GM12878 (cell line): ENCODE results near the gene SCARB2. TPM values are rescaled to one million over a fixed set of nuclear protein-coding genes. Genes with fewer than 3 reads are reported as not detected.

Experiments
- ASH2L ChIP-seq: fragments of 300-600, 200-600 bp; sonication (generic); IDR thresholded peaks from 2 replicates; pipeline ENCODE4 v1.6.1; 2017; ENCODE audit warnings: low read depth, mild to moderate bottlenecking, borderline replicate concordance
- BCL11A ChIP-seq: IDR thresholded peaks from 2 replicates; pipeline ENCODE4 v1.6.1; 2011; ENCODE audit warnings: low read depth, low read length
- CBX3 ChIP-seq: fragments of 200-600 bp; sonication (generic); IDR thresholded peaks from 2 replicates; pipeline ENCODE4 v1.6.1; 2016; ENCODE audit warnings: low read depth, borderline replicate concordance
- DPF2 ChIP-seq: fragments of 450-650 bp; IDR thresholded peaks from 2 replicates; pipeline ENCODE4 v1.6.1; 2017; ENCODE audit warnings: mild to moderate bottlenecking
- EP300 ChIP-seq, 2 experiments: fragments of 150-350 bp in 1 of 2; IDR thresholded peaks; 2 replicates each; pipeline ENCODE4 v1.6.1; 2011 to 2012; ENCODE audit warnings: low read depth in 2 of 2, low read length in 2 of 2, borderline replicate concordance in 1 of 2, improper control_type of control experiment in 1 of 2, inconsistent platforms in 1 of 2; ENCODE audit not compliant: control insufficient read depth in 1 of 2
- GABPA ChIP-seq: IDR thresholded peaks from 2 replicates; pipeline ENCODE4 v1.6.1; 2014; ENCODE audit warnings: antibody characterized with exemption, low read depth, mild to moderate bottlenecking, inconsistent platforms
- JUNB ChIP-seq: IDR thresholded peaks from 2 replicates; pipeline ENCODE4 v1.6.1; 2016; ENCODE audit warnings: antibody characterized with exemption, mild to moderate bottlenecking
- NFIC ChIP-seq: IDR thresholded peaks from 2 replicates; pipeline ENCODE4 v1.6.1; 2012; ENCODE audit warnings: low read depth, mild to moderate bottlenecking, inconsistent platforms, low read length, moderate library complexity
- POLR2A ChIP-seq: IDR thresholded peaks from 2 replicates; pipeline ENCODE4 v1.6.1; 2011; ENCODE audit warnings: low read depth, mild to moderate bottlenecking, low read length
- SPI1 ChIP-seq: IDR thresholded peaks from 2 replicates; pipeline ENCODE4 v1.6.1; 2011; ENCODE audit warnings: low read depth, mild to moderate bottlenecking, low read length, moderate library complexity, borderline replicate concordance; ENCODE audit not compliant: insufficient read depth
- TARDBP ChIP-seq: IDR thresholded peaks from 2 replicates; pipeline ENCODE4 v1.6.1; 2016; ENCODE audit warnings: borderline replicate concordance
- TCF12 ChIP-seq: IDR thresholded peaks from 2 replicates; pipeline ENCODE4 v1.6.1; 2011; ENCODE audit warnings: low read depth, mild to moderate bottlenecking, low read length
- ZNF207 ChIP-seq: fragments of 450-650 bp; IDR thresholded peaks from 2 replicates; pipeline ENCODE4 v1.6.1; 2014; ENCODE audit warnings: antibody characterized with exemption, mild to moderate bottlenecking, borderline replicate concordance
- ZNF622 ChIP-seq: fragments of 450-650 bp; IDR thresholded peaks from 2 replicates; pipeline ENCODE4 v1.6.1; 2017; ENCODE audit warnings: mild to moderate bottlenecking, inconsistent platforms
- polyA plus RNA-seq, 11 experiments: library from polyadenylated mRNA; depleted of rRNA in 4 of 11; unstranded in 6 of 11; stranded (reverse) in 5 of 11; fragments of >200 nt; fragmentation: Nextera tagmentation in 4 of 11; fragmentation: Illumina TruSeq in 1 of 11; extraction: Ambion mirVana in 4 of 11; extraction: Trizol in 1 of 11; gene quantifications; 1 replicate in 1 of 11; 2 replicates in 10 of 11; pipeline versions ENCODE4 v1.2.1 to v1.2.3, GENCODE V29; 2011 to 2016; ENCODE audit warnings: inconsistent platforms in 2 of 11, missing spikeins in 2 of 11, low read depth in 1 of 11
- total RNA-seq, 4 experiments: library from RNA; depleted of rRNA in 3 of 4; stranded (reverse); fragments of >200 nt in 3 of 4; fragmentation: Illumina TruSeq in 1 of 4; extraction: Trizol in 1 of 4; gene quantifications; 2 replicates each; pipeline versions ENCODE4 v1.2.1 to v1.2.3, GENCODE V29; 2013 to 2021
- TF ChIP-seq, protein P1 (sequence below): fragments of 450-650 bp; IDR thresholded peaks from 2 replicates; pipeline ENCODE4 v1.6.1; 2017; ENCODE audit warnings: low read depth, mild to moderate bottlenecking, moderate library complexity
- TF ChIP-seq, protein P2 (sequence below): fragments of 450-650 bp; IDR thresholded peaks from 2 replicates; pipeline ENCODE4 v1.6.1; 2018; ENCODE audit warnings: mild to moderate bottlenecking, low read depth, moderate library complexity; ENCODE audit not compliant: partially characterized antibody
- TF ChIP-seq, protein P3 (sequence below): IDR thresholded peaks from 2 replicates; pipeline ENCODE4 v1.6.1; 2011; ENCODE audit warnings: borderline replicate concordance, low read depth, mild to moderate bottlenecking, moderate library complexity, mixed read lengths, low read length; ENCODE audit not compliant: insufficient read depth; ENCODE audit errors: extremely low read length
- TF ChIP-seq, protein P4 (sequence below): fragments of 450-650 bp; IDR thresholded peaks from 2 replicates; pipeline ENCODE4 v1.6.1; 2017; ENCODE audit warnings: mild to moderate bottlenecking, moderate library complexity
- TF ChIP-seq, protein P5 (sequence below): IDR thresholded peaks from 2 replicates; pipeline ENCODE4 v1.6.1; 2011; ENCODE audit warnings: low read depth, mild to moderate bottlenecking, low read length, moderate library complexity, borderline replicate concordance; ENCODE audit errors: extremely low read depth

The SCARB2 gene
- total and polyA plus RNA-seq, 10 of the 15 experiments (the other 5 are each of a cell fraction or from before 2014, with no cell fraction given), result 2.1 to 11.7 (median 9.5) TPM

DNA sequence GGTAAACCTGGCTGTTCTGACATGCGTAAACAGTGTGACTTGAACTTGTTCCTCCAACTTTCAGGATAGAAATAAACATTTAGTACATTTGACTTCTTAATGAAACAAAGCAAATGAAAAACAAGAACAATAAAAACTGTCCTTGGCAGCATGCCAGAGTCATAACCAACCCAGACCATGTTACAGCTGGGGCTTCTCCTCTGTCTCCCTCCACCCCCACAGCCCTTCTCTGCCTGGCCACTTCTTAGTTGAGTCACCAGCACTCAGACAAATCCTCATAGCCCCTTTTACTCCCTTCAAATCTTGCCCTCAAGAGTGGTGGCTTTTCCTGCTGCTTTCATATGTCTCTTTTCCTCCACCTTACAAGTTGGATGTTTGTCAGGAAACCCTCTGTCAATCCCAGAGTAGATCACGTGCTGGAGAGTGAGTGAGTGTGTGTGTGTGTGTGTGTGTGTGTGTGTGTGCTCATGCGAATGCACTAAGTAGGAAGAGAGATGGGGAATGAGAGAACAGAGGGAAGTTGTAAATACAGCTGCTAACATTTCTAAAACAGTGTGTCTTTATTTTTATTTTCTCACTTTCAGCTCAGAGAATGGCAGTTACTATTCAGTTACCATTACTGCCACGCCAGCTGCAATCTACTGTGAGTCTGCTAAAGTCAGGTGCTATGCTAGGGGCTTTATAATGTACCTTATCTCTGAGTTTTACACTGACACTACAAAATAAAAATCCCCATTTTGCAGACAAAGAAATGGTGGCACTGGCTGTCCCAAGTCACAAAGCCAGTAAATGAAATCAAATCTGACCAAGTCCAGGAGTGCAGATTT, 15.0 kb downstream of the SCARB2 start (continued):
- TF ChIP-seq, protein P1, sequence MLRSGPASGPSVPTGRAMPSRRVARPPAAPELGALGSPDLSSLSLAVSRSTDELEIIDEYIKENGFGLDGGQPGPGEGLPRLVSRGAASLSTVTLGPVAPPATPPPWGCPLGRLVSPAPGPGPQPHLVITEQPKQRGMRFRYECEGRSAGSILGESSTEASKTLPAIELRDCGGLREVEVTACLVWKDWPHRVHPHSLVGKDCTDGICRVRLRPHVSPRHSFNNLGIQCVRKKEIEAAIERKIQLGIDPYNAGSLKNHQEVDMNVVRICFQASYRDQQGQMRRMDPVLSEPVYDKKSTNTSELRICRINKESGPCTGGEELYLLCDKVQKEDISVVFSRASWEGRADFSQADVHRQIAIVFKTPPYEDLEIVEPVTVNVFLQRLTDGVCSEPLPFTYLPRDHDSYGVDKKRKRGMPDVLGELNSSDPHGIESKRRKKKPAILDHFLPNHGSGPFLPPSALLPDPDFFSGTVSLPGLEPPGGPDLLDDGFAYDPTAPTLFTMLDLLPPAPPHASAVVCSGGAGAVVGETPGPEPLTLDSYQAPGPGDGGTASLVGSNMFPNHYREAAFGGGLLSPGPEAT, result peak; percentile 83
- no peak for TF ChIP-seq POLR2A
- TF ChIP-seq SPI1, result no peak
- TF ChIP-seq, protein P2, sequence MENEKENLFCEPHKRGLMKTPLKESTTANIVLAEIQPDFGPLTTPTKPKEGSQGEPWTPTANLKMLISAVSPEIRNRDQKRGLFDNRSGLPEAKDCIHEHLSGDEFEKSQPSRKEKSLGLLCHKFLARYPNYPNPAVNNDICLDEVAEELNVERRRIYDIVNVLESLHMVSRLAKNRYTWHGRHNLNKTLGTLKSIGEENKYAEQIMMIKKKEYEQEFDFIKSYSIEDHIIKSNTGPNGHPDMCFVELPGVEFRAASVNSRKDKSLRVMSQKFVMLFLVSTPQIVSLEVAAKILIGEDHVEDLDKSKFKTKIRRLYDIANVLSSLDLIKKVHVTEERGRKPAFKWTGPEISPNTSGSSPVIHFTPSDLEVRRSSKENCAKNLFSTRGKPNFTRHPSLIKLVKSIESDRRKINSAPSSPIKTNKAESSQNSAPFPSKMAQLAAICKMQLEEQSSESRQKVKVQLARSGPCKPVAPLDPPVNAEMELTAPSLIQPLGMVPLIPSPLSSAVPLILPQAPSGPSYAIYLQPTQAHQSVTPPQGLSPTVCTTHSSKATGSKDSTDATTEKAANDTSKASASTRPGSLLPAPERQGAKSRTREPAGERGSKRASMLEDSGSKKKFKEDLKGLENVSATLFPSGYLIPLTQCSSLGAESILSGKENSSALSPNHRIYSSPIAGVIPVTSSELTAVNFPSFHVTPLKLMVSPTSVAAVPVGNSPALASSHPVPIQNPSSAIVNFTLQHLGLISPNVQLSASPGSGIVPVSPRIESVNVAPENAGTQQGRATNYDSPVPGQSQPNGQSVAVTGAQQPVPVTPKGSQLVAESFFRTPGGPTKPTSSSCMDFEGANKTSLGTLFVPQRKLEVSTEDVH, result no peak
- no peak for TF ChIP-seq ZNF622
- TF ChIP-seq JUNB, result peak; percentile 84
- TF ChIP-seq GABPA, result peak; percentile 47
- TF ChIP-seq, protein P3, sequence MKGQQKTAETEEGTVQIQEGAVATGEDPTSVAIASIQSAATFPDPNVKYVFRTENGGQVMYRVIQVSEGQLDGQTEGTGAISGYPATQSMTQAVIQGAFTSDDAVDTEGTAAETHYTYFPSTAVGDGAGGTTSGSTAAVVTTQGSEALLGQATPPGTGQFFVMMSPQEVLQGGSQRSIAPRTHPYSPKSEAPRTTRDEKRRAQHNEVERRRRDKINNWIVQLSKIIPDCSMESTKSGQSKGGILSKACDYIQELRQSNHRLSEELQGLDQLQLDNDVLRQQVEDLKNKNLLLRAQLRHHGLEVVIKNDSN, result peak; percentile 58
- TF ChIP-seq TARDBP, result no peak
- no peak for TF ChIP-seq CBX3
- TF ChIP-seq DPF2, result peak; percentile 89
- TF ChIP-seq NFIC, result peak; percentile 92
- peak; percentile 5 to 25; a peak in 1 of 4 replicates for TF ChIP-seq EP300 (IDR thresholded peaks at IDR 0.05; ENCODE audit: borderline replicate concordance in 1 of 2, control insufficient read depth in 1 of 2, low read depth in 2 of 2, low read length in 2 of 2)
- TF ChIP-seq ASH2L, result 0 out of 2 replicates have a peak, but pooled peaks have one; percentile 63
- TF ChIP-seq BCL11A, result peak; percentile 84
- peak; percentile 98 for TF ChIP-seq TCF12
- TF ChIP-seq ZNF207, result 0 out of 2 replicates have a peak, but pooled peaks have one; percentile 74
- TF ChIP-seq, protein P4, sequence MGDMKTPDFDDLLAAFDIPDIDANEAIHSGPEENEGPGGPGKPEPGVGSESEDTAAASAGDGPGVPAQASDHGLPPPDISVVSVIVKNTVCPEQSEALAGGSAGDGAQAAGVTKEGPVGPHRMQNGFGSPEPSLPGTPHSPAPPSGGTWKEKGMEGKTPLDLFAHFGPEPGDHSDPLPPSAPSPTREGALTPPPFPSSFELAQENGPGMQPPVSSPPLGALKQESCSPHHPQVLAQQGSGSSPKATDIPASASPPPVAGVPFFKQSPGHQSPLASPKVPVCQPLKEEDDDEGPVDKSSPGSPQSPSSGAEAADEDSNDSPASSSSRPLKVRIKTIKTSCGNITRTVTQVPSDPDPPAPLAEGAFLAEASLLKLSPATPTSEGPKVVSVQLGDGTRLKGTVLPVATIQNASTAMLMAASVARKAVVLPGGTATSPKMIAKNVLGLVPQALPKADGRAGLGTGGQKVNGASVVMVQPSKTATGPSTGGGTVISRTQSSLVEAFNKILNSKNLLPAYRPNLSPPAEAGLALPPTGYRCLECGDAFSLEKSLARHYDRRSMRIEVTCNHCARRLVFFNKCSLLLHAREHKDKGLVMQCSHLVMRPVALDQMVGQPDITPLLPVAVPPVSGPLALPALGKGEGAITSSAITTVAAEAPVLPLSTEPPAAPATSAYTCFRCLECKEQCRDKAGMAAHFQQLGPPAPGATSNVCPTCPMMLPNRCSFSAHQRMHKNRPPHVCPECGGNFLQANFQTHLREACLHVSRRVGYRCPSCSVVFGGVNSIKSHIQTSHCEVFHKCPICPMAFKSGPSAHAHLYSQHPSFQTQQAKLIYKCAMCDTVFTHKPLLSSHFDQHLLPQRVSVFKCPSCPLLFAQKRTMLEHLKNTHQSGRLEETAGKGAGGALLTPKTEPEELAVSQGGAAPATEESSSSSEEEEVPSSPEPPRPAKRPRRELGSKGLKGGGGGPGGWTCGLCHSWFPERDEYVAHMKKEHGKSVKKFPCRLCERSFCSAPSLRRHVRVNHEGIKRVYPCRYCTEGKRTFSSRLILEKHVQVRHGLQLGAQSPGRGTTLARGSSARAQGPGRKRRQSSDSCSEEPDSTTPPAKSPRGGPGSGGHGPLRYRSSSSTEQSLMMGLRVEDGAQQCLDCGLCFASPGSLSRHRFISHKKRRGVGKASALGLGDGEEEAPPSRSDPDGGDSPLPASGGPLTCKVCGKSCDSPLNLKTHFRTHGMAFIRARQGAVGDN, result no peak
- TF ChIP-seq, protein P5, sequence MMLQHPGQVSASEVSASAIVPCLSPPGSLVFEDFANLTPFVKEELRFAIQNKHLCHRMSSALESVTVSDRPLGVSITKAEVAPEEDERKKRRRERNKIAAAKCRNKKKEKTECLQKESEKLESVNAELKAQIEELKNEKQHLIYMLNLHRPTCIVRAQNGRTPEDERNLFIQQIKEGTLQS, result peak; percentile 41; the same call in 1 of the 2 replicates
